Measurements from ENCODE around the gene TEX29.

The TEX29 gene

GRCh38 chr13:111370147-111370546 lies 49.7 kb downstream of the TEX29 start:
- no peak for DNase-seq (ENCODE audit: extremely low read depth, insufficient read length)
- Histone ChIP-seq H3K36me3 (ENCODE audit: control insufficient read depth, insufficient read depth, low read length) (no peaks in the 10 kb centered on the region), H3K27me3 (replicated peaks; ENCODE audit: control insufficient read depth, insufficient read depth, low read length) (no peaks in the 10 kb centered on the region), H3K4me3 (replicated peaks; ENCODE audit: low read depth, low read length) (no peak overlapping the region)
- TF ChIP-seq CTCF (IDR thresholded peaks at IDR 0.05; ENCODE audit: insufficient read depth, low read length, poor library complexity, severe bottlenecking): no peak

- no peak for DNase-seq (ENCODE audit: extremely low read depth, insufficient read length)
- Histone ChIP-seq H3K27me3 (replicated peaks; ENCODE audit: control insufficient read depth, insufficient read depth, low read length) (no peaks in the 10 kb centered on the region), H3K4me3 (replicated peaks; ENCODE audit: low read depth, low read length) (no peak overlapping the region), H3K36me3 (ENCODE audit: control insufficient read depth, insufficient read depth, low read length) (no peaks in the 10 kb centered on the region)
- no peak for TF ChIP-seq CTCF (IDR thresholded peaks at IDR 0.05; ENCODE audit: insufficient read depth, low read length, poor library complexity, severe bottlenecking)
These were observed 50.4 kb downstream of the TEX29 start for GRCh38 chr13:111370570-111371535.

GRCh38 chr13:111371720-111372119 lies 51.3 kb downstream of the TEX29 start:
- no peak overlapping the region for H3K4me3 ChIP-seq (replicated peaks; ENCODE audit: low read depth, low read length)
- no peak for DNase-seq (ENCODE audit: extremely low read depth, insufficient read length)
- no peaks in the 10 kb centered on the region for H3K27me3 ChIP-seq (replicated peaks; ENCODE audit: control insufficient read depth, insufficient read depth, low read length)
- TF ChIP-seq CTCF (IDR thresholded peaks at IDR 0.05; ENCODE audit: insufficient read depth, low read length, poor library complexity, severe bottlenecking): no peak
- H3K36me3 ChIP-seq (ENCODE audit: control insufficient read depth, insufficient read depth, low read length): no peaks in the 10 kb centered on the region

DNA sequence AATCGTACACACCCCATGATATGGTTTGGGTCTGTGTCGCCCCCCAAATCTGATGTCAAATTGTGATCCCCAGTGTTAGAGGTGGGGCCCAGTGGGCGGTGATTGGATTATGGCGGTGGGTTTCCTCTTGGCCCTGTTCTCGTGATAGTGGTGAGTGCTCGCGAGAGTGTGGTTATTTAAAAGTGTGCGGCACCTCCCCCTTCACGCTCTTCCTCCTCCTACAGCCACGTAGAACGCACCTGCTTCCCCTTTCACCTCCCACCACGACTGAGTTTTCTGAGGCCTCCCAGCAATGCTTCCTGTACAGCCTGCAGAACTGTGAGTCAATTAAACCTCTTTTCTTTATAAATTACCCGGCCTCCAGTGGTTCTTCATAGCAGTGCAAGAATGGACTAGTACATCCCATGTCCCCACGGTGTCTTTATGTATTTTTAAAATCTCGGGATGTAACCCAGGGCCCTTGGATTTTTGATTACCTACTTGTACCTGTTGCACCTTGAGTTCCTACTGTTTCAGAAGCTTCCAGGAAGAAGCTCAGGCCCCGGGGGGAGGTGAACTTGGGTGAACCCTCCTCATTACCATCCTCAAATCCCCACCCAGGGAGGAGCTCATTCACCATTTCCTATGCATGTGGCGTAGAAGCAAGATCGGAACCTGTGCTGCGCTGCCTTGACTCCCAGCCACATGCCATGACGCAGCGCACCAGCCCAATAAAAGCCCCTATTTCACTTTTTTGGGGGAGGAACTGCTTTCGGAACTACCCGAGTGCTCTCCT lies 52.4 kb downstream of the TEX29 start:
- DNase-seq (ENCODE audit: extremely low read depth, insufficient read length): no peak
- Histone ChIP-seq H3K27me3 (replicated peaks; ENCODE audit: control insufficient read depth, insufficient read depth, low read length) (no peaks in the 10 kb centered on the region), H3K36me3 (ENCODE audit: control insufficient read depth, insufficient read depth, low read length) (no peaks in the 10 kb centered on the region), H3K4me3 (replicated peaks; ENCODE audit: low read depth, low read length) (no peak overlapping the region)
- no peak for TF ChIP-seq CTCF (IDR thresholded peaks at IDR 0.05; ENCODE audit: insufficient read depth, low read length, poor library complexity, severe bottlenecking)

GRCh38 chr13:111373486-111373885 lies 53.0 kb downstream of the TEX29 start:
- no peak for TF ChIP-seq CTCF (IDR thresholded peaks at IDR 0.05; ENCODE audit: insufficient read depth, low read length, poor library complexity, severe bottlenecking)
- no peaks in the 10 kb centered on the region for H3K27me3 ChIP-seq (replicated peaks; ENCODE audit: control insufficient read depth, insufficient read depth, low read length)
- no peak for DNase-seq (ENCODE audit: extremely low read depth, insufficient read length)
- no peak overlapping the region for H3K4me3 ChIP-seq (replicated peaks; ENCODE audit: low read depth, low read length)
- H3K36me3 ChIP-seq (ENCODE audit: control insufficient read depth, insufficient read depth, low read length): no peaks in the 10 kb centered on the region

Data from GM06990 (cell line).